GM18909 (cell line): ENCODE data around the gene PARP15.
A peak's percentile ranks its signal among the peaks of the same experiment; 100 is the strongest.
"Not testable (repeated sequence)": the region's sequence is repeated elsewhere in the genome, so short reads cannot be mapped to it uniquely, and the experiment has no call there.

Experiments used
- ATAC-seq: cut with Tn5 transposase; IDR thresholded peaks from one replicate; pipeline ENCODE4 v1.9.1; 2021; ENCODE audit warnings: mild to moderate bottlenecking; ENCODE audit not compliant: unreplicated experiment, poor library complexity

Gene PARP15

DNA sequence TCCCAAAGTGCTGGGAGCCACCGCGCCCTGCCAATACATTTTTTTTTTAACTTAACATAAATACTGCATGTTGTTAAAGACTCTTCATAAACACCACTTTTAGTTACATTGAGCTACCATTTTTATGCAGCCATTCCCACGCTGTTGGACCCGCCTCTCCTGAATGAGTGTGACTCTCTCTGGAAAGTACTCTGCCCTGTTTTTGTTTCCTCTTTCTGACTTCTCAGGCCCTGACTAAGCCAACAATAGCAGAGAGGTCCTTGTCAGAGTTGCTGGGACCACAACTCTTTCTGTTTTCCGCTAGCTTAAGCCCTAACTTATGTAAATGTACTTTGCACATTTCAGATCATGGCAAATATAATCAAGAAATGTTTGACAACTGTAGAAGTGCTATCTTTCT lies 35.2 kb downstream of the PARP15 start:
- no peak for ATAC-seq

GRCh38 chr3:122615303-122615702 lies 37.9 kb downstream of the PARP15 start:
- no peak for ATAC-seq

DNA sequence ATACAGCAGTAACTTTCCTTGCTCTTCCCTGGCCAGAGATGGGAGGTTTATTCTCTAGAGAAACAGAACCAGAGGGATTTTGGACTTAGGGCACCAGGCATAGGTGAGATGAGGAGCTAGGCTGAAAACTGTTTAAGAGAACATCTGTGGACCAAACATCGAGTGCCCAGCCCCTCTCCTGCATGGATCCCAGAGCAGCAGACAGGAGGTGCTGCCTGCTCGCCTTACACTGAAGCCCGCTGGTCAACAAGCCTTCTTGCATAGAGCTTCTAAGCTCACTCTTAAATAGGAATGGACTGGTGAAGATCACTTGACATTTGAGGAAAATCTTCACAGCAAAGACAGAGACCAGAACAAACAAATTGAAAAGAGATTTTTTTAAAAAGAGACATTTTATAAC lies 41.2 kb downstream of the PARP15 start:
- no peak for ATAC-seq

- no peak for ATAC-seq
Measured at GRCh38 chr3:122619040-122619439, 41.6 kb downstream of the PARP15 start.

- ATAC-seq, result no peak
Measured at GRCh38 chr3:122620399-122620798, 42.9 kb downstream of the PARP15 start.

- no peak for ATAC-seq
Measured at GRCh38 chr3:122621112-122621511, 43.7 kb downstream of the PARP15 start.

GRCh38 chr3:122623031-122623829 lies 45.8 kb downstream of the PARP15 start:
- no peak for ATAC-seq

DNA sequence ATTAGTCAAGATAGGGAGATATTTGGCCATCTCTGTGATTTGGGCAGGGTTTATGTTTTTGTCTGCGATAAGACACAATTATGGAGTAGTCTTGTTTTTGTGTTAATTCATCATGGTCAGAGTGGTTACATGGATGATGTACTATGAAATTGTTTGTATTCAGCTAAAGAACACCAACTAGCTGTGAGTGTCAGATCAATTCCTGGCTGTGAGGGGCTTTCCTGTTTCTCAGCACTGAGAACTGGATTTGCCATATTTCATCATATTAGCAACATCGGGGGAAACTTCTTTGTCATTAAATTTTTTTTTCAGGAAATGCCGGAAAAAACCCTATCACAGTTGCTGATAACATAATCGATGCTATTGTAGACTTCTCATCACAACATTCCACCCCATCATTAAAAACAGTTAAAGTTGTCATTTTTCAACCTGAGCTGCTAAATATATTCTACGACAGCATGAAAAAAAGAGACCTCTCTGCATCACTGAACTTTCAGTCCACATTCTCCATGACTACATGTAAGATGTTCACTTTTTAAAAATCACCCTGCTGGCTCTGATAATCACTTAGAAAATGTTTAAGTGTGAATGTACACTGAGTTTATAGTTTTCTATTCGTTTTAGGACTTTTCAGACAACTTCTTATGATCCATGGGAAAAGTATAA lies 49.2 kb downstream of the PARP15 start:
- ATAC-seq, result no peak

DNA sequence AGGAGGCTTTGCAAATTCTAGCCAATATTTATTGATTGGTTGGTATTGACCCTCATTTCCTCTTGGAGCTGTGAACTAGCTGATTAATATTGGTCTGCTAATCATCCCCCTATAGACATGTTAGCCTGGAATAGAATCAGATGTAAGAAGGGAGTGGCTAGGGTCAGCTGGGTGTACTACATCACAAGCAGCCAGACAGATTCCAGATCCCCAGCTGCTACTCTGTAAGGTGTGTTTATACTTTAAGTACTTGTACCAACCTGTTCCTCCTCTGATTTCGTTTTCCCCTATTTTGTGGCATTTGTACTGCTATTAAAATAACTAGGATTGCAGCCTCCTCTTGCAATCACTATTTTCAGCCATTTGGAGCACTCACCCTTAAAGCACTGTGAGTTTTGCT lies 49.9 kb downstream of the PARP15 start:
- no peak for ATAC-seq

DNA sequence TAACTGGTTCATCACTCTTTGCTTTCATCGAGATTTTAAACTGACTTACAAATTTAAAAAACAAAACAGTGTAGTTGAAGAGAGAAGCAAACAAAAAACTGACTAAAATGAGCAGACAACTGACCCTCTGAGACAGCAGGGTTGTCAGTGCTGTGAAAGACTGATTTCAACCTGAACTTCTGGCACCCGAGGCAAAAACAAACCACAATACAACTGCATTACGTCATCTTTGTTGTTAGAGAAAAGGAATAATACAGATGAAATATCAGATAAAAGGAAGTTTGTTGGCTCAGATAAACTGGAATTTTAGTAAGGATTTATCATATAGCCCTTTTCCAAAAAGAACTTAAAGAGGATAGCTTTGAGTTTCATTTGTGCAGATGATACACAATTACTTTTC lies 51.1 kb downstream of the PARP15 start:
- no peak for ATAC-seq

DNA sequence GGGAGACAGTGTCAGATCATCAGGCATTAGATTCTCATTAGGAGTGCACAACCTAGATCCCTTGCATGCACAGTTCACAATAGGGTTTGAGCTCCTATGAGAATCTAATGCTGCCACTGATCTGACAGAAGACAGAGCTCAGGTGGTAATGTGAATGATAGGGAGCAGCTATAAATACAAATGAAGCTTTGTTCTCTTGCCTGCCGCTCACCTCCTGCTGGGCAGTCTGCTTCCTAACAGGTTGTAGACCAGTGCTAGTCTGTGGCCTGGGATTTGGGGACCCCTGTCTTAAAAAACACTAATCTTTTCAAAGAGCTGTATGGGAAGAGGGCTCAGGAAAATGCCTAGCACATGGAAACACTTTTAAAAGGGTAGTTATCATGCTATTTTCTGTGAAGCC lies 52.3 kb downstream of the PARP15 start:
- ATAC-seq, result no peak

GRCh38 chr3:122635789-122636188 lies 58.3 kb downstream of the PARP15 start:
- ATAC-seq, result no peak

GRCh38 chr3:122636697-122637096 lies 59.2 kb downstream of the PARP15 start:
- ATAC-seq, result no peak

GRCh38 chr3:122640437-122640999 lies 63.1 kb downstream of the PARP15 start:
- ATAC-seq, result no peak

- peak; percentile 81 for ATAC-seq
Measured at GRCh38 chr3:122642935-122643334, 65.5 kb downstream of the PARP15 start.

DNA sequence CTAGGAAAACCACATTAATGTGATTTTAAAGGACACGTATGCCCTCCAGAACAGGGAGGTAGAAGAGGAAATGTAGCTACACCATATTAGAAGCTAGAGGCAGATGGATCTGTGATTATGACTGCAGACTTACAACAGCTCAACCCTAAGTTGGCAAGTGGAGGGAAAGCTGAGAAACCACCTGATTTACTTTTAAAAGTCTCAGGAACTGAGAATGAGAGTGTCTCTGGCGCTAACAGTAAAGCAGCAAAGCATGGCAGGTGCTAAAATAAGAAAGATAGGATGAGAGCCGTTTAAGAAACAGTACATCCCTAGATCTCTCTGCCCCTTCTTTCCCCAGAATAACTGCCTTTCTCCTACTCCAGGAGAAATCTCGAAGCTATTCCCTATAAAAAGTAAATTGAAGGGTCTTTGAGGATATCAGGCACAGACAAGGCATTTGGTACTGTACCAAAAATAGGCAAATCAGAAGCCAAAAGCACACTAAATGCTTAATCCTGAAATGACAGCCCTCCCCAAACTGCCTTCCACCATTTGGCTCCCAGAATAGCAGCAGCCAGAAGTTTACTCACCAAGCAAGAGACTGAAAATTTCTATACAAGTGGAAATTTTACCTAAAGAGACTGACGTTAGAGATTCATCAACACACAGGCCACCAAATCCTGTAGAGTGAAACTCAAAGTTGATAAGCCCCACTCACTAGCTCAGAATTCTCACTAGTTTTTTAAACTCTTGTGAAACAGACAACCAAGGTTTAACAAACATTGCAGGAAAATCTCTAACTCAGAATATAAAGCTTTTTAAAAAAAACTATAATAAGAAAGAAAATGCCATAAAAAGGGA lies 68.9 kb downstream of the PARP15 start:
- no peak for ATAC-seq

DNA sequence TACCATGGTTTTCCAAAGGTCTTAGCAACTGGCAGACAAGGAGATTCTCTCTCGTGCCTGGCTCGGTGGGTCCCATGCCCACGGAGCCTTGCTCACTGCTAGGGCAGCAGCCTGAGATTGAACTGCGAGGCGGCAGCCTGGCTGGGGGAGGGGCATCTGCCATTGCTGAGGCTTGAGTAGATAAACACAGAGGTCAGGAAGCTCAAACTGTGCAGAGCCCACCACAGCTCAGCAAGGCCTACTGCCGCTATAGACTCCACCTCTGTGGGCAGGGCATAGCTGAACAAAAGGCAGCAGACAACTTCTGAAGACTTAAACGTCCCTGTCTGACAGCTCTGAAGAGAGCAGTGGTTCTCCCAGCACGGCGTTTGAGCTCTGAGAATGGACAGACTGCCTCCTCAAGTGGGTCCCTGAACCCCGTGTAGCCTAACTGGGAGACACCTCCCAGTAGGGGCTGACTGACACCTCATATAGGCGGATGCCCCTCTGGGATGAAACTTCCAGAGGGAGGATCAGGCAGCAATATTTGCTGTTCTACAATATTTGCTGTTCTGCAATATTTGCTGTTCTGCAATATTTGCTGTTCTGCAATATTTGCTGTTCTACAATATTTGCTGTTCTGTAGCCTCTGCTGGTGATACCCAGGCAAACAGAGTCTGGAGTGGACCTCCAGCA lies 73.9 kb downstream of the PARP15 start:
- ATAC-seq, result not testable (repeated sequence)

GRCh38 chr3:122651962-122652361 lies 74.5 kb downstream of the PARP15 start:
- not testable (repeated sequence) for ATAC-seq

- ATAC-seq, result not testable (repeated sequence)
Measured at GRCh38 chr3:122658336-122658735, 80.9 kb downstream of the PARP15 start.

- ATAC-seq, result no peak
Measured at GRCh38 chr3:122660297-122660974, 83.0 kb downstream of the PARP15 start.
